MM.1S (cell line): ENCODE results near the gene DAB2IP.
"Not testable (repeated sequence)": the region's sequence is repeated elsewhere in the genome, so short reads cannot be mapped to it uniquely, and the experiment has no call there.

Source experiments
- DNase-seq: peaks from one replicate; pipeline ENCODE4 v3.0.0-alpha.2; 2015
- H2AFZ ChIP-seq: fragments of 300-600 bp; sonication (generic); 2 replicates; pipeline ENCODE4 v1.6.0; 2016; ENCODE audit warnings: antibody characterized with exemption, low read length
- H3F3A ChIP-seq: fragments of 300-600 bp; sonication (generic); 2 replicates; pipeline ENCODE4 v1.6.1; 2016; ENCODE audit warnings: mild to moderate bottlenecking, antibody characterized with exemption, low read length, moderate library complexity, mixed read lengths; ENCODE audit not compliant: insufficient read depth
- H3K27ac ChIP-seq: fragments of 300-600 bp; sonication (generic); 2 replicates; pipeline ENCODE4 v1.5.1; 2016; ENCODE audit warnings: mild to moderate bottlenecking, low read length
- H3K27me3 ChIP-seq: fragments of 300-600 bp; sonication (generic); replicated peaks from 2 replicates; pipeline ENCODE4 v1.6.0; 2016; ENCODE audit warnings: low read length; ENCODE audit not compliant: insufficient read depth
- H3K36me3 ChIP-seq: fragments of 300-600 bp; sonication (generic); replicated peaks from 2 replicates; pipeline ENCODE4 v1.6.1; 2016; ENCODE audit warnings: mild to moderate bottlenecking, low read length, mixed read lengths; ENCODE audit not compliant: insufficient read depth
- H3K4me1 ChIP-seq: fragments of 300-600 bp; sonication (generic); 2 replicates; pipeline ENCODE4 v1.6.1; 2016; ENCODE audit warnings: low read length, mixed read lengths
- H3K4me2 ChIP-seq: fragments of 300-600 bp; sonication (generic); 2 replicates; pipeline ENCODE4 v1.6.0; 2016; ENCODE audit warnings: low read depth, low read length
- H3K4me3 ChIP-seq: fragments of 300-600 bp; sonication (generic); 2 replicates; pipeline ENCODE4 v1.5.1; 2016; ENCODE audit warnings: low read length, mixed read lengths
- H3K79me2 ChIP-seq: fragments of 300-600 bp; sonication (generic); 2 replicates; pipeline ENCODE4 v1.6.1; 2016; ENCODE audit warnings: mixed run types, low read length, mixed read lengths
- H3K9ac ChIP-seq: fragments of 300-600 bp; sonication (generic); 2 replicates; pipeline ENCODE4 v1.6.1; 2016; ENCODE audit warnings: low read length, mixed read lengths
- H3K9me2 ChIP-seq: fragments of 300-600 bp; sonication (generic); replicated peaks from 2 replicates; pipeline ENCODE4 v1.6.1; 2016; ENCODE audit warnings: mild to moderate bottlenecking, low read length, mixed read lengths; ENCODE audit not compliant: insufficient read depth
- H3K9me3 ChIP-seq: fragments of 300-600 bp; sonication (generic); replicated peaks from 2 replicates; pipeline ENCODE4 v1.6.1; 2016; ENCODE audit warnings: mild to moderate bottlenecking, low read length, mixed read lengths; ENCODE audit not compliant: insufficient read depth
- H4K20me1 ChIP-seq: fragments of 300-600 bp; sonication (generic); 2 replicates; pipeline ENCODE4 v1.6.1; 2016; ENCODE audit warnings: mild to moderate bottlenecking, low read length, moderate library complexity, mixed read lengths; ENCODE audit not compliant: insufficient read depth
- EZH2 ChIP-seq: fragments of 300-600 bp; sonication (generic); optimal IDR thresholded peaks from 2 replicates; pipeline ENCODE3; 2017; ENCODE audit warnings: low read depth, mild to moderate bottlenecking, antibody characterized with exemption, low read length, mixed read lengths
- EZH2phosphoT487 ChIP-seq: fragments of 300-600 bp; sonication (generic); IDR thresholded peaks from 2 replicates; pipeline ENCODE4 v1.6.1; 2018; ENCODE audit warnings: antibody characterized with exemption, low read length
- TF ChIP-seq, protein P1 (sequence below): fragments of 300-600 bp; sonication (generic); IDR thresholded peaks from 2 replicates; pipeline ENCODE4 v1.5.1; 2016; ENCODE audit warnings: antibody characterized with exemption, low read length, mixed read lengths

DAB2IP gene

DNA sequence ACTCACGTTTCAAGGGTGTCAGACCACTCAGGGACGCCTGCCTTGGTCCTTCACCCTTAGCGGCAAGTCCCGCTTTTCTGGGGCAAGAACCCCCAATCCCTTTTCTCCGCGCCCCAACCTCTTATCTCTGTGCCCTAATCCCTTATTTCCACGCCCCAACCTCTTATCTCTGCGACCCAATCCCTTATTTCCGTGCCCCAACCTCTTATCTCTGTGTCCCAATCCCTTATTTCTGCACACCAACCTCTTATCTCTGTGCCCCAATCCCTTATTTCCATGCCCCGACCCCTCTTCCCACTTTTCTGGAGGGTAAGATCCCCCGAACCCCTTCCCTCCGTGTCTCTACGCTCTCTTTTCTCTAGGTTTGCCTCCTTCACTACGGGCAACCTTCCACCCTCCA is 139.4 kb downstream of the DAB2IP start:
- Histone ChIP-seq H3K4me1 (no peaks in the 10 kb centered on the region), H3K79me2 (no peaks in the 10 kb centered on the region), H3K27me3 (no peaks in the 10 kb centered on the region), H3K36me3 (no peaks in the 10 kb centered on the region), H3K4me3 (no peak overlapping the region), H3K4me2 (no peak overlapping the region), H4K20me1 (no peaks in the 10 kb centered on the region), H3F3A (no peaks in the 10 kb centered on the region), H3K27ac (no peak overlapping the region), H2AFZ (no peak overlapping the region), H3K9ac (no peak overlapping the region), H3K9me3 (no peaks in the 10 kb centered on the region), H3K9me2 (no peaks in the 10 kb centered on the region)
- no peak for TF ChIP-seq EZH2
- TF ChIP-seq, protein P1, sequence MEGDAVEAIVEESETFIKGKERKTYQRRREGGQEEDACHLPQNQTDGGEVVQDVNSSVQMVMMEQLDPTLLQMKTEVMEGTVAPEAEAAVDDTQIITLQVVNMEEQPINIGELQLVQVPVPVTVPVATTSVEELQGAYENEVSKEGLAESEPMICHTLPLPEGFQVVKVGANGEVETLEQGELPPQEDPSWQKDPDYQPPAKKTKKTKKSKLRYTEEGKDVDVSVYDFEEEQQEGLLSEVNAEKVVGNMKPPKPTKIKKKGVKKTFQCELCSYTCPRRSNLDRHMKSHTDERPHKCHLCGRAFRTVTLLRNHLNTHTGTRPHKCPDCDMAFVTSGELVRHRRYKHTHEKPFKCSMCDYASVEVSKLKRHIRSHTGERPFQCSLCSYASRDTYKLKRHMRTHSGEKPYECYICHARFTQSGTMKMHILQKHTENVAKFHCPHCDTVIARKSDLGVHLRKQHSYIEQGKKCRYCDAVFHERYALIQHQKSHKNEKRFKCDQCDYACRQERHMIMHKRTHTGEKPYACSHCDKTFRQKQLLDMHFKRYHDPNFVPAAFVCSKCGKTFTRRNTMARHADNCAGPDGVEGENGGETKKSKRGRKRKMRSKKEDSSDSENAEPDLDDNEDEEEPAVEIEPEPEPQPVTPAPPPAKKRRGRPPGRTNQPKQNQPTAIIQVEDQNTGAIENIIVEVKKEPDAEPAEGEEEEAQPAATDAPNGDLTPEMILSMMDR, result no peak
- TF ChIP-seq EZH2phosphoT487, result no peak
- DNase-seq, result no peak

GRCh38 chr9:121792476-121792875 is 141.0 kb downstream of the DAB2IP start:
- not testable (repeated sequence) for H3K27me3 ChIP-seq, H3K9me3 ChIP-seq, H3K4me1 ChIP-seq, H4K20me1 ChIP-seq, DNase-seq, H3K79me2 ChIP-seq, H2AFZ ChIP-seq, H3K9ac ChIP-seq, H3K36me3 ChIP-seq, H3K4me3 ChIP-seq, H3K4me2 ChIP-seq, H3F3A ChIP-seq, H3K27ac ChIP-seq, H3K9me2 ChIP-seq

DNA sequence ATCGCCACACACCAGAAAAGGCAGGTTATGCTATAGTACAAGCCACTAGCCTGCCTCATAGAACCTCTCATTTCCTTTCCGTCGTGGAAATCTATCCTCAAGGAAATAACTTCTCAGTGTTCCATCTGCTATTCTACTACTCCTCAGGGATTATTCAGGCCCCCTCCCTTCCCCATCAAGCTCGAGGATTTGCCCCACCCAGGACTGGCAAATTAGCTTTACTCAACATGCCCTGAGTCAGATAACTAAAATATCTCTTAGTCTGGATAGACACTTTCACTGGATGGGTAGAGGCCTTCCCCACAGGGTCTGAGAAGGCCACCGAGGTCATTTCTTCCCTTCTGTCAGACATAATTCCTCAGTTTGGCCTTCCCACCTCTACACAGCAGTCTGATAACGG is 142.9 kb downstream of the DAB2IP start:
- not testable (repeated sequence) for H3K27ac ChIP-seq, H3F3A ChIP-seq, H3K4me1 ChIP-seq, H2AFZ ChIP-seq, H3K36me3 ChIP-seq, H3K9me2 ChIP-seq, H3K4me3 ChIP-seq, H3K27me3 ChIP-seq, H3K9me3 ChIP-seq, H3K4me2 ChIP-seq, H3K79me2 ChIP-seq, DNase-seq, H4K20me1 ChIP-seq, H3K9ac ChIP-seq

GRCh38 chr9:121797081-121797480 is 145.6 kb downstream of the DAB2IP start:
- no peak overlapping the region for H3K27ac ChIP-seq
- H3K4me2 ChIP-seq, result no peak overlapping the region
- H3K4me1 ChIP-seq, result no peaks in the 10 kb centered on the region
- no peaks in the 10 kb centered on the region for H3K9me3 ChIP-seq
- H3K79me2 ChIP-seq, result no peaks in the 10 kb centered on the region
- no peak overlapping the region for H3K9ac ChIP-seq
- no peak overlapping the region for H2AFZ ChIP-seq
- no peak for DNase-seq
- H3K9me2 ChIP-seq, result no peaks in the 10 kb centered on the region
- no peaks in the 10 kb centered on the region for H3K27me3 ChIP-seq
- no peak overlapping the region for H3K4me3 ChIP-seq
- H4K20me1 ChIP-seq, result no peaks in the 10 kb centered on the region
- TF ChIP-seq, protein P1, result no peak
- TF ChIP-seq EZH2, result no peak
- no peak for TF ChIP-seq EZH2phosphoT487
- H3K36me3 ChIP-seq, result no peaks in the 10 kb centered on the region
- H3F3A ChIP-seq, result no peaks in the 10 kb centered on the region
